GM12874 (cell line): ENCODE results near the gene EDEM2.

Experiments used
- CTCF ChIP-seq: IDR thresholded peaks from 2 replicates; pipeline ENCODE4 v1.5.1; 2011; ENCODE audit warnings: low read depth, mild to moderate bottlenecking, control low read depth, low read length, moderate library complexity; ENCODE audit not compliant: insufficient read depth

Gene EDEM2

DNA sequence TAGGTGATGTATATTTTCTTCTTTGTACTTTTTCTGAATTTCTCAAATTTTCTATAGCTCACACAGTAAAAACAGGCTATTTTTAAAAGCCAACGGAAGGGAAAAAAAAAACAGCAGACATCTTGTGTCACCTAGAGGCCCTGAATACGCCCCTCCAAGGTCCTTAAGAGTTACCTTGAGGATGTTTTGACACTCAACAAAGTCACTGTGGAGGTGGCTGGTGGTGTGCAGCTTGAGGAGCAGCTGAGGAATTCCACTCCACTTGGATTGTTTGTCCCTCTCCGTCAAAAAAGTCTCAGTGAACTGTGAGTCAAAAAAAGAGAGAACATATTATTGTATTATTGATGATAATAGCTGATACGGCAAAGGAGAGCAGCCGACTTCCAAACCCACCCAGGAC lies 69.3 kb downstream of the EDEM2 start:
- TF ChIP-seq CTCF, result no peak

DNA sequence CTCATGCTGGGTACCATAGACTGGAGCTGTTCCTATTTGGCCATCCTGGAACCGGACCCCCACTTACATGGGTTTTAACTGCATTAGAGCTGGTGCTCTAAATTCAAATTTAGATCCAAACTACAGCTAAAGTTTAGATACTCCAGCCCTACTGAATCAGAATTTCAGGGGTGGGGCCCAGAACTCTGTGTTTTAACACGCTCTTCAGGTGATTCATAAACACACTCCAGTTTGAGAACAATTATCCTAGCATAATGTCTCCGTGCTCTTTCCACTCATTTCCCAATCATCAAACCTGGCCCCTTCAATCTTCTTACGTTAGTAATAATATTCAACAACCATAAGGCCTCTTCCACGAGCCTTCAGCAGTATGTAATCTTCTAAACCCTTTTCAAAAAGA lies 69.8 kb downstream of the EDEM2 start:
- TF ChIP-seq CTCF, result no peak

DNA sequence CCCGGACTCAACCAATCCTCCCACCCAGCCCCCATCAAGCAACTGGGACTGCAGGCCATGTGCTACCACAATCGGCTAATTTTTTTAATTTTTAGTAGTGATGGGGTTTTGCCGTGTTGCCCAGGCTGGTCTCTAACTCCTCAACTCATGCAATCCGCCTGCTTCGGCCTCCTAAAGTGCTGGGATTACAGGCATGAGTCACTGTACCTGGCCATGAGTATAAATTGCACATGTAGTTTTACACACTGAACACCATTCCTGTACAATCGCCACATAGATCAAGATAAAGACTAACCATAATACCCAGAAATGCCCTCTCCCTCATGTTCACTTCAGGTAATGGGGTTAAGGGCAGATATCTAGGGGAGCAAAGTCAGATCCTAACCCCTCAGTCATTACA lies 80.9 kb downstream of the EDEM2 start:
- no peak for TF ChIP-seq CTCF
